AG20443 (cell line): ENCODE data around the gene NOTCH1.

ENCODE experiments used
- DNase-seq: peaks from one replicate; pipeline ENCODE4 v3.0.0; 2012; ENCODE audit warnings: low spot score, mixed read lengths

Gene NOTCH1

DNA sequence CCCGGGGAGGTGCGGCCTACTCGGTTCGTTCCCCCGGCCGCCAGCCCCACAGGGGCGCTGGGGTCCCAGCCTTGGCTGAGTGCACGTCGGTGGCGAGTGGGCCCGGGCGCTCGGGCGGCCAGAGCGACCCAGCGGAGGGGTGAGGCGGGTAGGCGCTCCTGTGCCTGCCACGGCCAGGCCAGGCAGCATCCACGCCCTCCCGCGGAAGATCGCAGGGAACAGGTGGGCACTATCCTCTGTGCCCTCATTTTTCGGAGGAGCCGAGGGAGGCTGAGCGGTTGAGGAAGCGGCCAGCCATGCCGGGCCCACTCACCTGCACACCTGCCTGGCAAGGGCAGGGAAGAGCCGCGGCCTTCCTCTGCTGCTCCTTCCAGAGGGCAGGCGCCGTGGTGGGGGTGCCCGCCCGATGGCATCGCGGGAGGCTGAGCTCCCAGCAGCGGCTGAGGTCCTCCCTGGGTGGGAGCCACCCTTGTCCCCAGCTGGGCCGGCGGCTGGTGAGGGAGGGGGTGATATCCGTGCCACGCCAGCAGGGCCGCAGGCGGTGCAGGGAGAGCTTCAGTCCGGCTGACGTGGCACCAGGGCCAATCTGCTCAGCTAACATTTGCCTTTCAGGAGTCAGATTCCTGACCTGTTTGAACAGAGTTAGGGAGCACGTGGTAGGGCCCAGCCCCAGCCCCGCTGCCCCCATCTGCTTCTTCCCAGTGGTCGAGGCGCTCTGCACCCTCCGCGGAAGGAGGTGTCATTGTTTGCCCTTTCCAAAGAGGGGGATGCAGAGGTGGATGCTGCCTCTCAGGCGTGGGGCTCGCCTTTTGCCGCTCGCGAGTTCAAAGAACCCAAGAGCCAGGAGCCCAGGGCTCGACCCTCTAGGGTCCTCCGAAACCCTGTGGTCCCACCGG, 61.4 kb downstream of the NOTCH1 start:
- no peak for DNase-seq

DNA sequence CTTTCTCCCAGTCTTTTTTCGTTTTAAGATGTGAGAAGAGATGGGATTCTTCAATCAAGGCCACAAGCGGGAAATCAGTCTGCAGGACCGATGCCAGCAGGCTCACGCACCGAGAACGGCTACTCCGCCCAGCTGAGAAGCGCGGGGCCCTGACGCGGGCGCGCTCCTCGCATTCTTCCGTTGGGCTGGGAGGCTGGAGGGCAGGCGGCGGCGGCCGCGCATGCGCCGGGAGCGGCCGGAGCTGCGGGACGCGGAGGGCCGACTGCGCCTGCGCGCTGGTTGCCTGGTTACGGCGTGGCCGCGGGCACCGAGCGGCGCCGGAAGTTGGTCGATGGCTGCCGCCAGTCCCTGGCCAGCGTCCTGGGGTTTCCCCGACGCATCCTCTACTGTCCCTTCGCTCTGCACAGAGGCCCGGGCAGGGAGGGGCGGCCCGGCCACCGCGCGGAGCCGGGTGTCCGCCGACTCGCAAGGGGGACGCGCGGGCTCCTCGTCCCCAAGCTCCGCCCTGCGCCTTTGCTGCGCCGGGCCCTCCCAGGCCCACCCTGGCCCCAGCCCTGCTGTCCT, 62.2 kb downstream of the NOTCH1 start:
- peak; percentile 99 for DNase-seq

DNA sequence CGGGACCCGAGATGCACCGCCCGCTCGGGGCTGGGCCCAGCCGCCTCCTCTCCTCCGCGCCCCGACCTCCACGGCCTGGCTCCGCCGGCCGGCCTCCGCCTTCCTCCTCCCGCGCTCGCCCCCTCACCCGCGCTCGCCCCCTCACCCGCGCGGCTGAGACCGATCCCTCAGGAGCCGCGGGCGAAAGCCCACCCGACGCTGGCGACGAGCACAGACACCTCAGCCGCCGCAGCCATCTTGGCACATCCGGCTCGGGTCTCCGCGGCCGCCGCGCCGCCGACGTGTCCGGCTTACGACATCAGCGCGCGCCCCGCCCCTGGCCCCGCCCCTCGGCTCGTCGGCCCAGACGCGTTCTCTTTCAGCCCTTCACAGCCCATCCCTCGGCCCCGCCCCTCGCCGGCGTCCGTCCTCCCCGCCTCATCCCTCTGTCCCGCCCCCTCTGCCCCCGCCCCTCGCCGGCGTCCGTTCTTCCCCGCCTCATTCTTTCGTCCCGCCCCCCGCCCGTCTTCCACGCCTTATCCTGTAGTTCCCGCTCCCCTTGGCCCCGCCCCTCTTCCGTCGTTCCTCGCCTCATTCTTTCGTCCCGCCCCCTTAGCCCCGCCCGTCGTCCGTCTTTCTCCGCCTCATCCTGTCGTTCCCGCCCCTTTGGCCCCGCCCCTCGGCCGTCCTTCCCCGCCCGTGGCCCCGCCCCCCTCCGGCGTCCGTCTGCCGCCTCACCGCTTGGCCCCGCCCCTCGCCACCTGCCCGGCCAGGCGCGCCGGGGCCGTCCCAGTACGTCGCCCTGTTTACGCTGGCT, 62.9 kb downstream of the NOTCH1 start, which contains the start of gene SEC16A:
Gene SEC16A (minus strand): TSS at position 248 of the 796 bp plus-strand sequence. CDS start 5,425 bp downstream, outside the sequence.
- DNase-seq, result peak; percentile 97

DNA sequence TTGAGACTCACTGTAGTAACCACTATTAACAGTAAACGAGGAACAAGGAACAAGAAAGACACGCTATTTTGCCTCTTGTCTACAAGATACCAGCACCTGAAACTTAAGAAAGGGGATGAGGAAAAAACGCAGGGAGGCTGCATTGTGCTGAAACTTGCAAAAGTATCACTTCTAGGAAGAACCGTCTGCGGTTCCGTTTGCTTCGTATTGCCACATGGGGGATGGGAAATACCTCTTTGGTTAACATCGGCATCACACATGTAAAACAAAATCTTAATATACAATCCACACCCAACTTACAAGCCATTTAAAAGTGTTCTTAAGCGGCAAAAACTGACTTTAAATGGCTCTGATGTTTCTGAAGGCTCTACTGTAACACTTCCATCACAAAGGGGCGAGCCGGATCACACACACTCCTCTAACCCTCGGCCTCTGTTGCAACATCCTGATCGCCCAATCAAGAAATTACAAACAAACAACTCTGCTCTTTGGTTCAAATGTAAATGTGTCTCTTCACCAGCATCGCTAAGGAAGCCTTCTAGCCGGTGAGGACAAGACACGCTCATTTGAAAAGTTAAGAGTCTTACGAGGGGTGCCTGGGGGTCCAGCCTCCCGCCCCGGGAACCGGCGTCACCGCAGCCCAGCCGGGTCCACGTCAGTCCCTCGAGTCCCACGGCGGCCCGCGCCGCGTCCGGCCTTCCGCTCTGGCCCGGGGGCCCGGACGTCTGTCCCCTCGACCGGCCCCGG, 63.6 kb downstream of the NOTCH1 start:
- DNase-seq, result peak; percentile 55

DNA sequence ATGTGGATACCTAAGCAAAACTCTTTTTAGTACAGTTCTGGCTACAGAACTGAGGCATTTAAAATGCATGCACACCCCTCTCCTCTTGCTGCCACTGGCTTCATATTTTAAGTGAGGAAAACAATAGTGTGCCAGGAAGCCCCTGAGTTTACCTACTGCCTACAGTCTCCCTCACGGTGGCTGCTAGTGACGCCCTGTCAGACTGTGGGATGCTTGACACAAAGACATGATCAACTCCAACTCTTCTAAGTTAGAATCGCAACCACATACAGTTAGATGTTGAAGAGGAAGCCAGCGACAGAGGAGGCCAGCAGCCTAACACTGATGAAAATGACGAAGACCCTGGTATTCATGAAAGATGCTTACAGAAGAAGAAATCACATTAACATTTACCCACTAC, 64.3 kb downstream of the NOTCH1 start:
- DNase-seq, result no peak

DNA sequence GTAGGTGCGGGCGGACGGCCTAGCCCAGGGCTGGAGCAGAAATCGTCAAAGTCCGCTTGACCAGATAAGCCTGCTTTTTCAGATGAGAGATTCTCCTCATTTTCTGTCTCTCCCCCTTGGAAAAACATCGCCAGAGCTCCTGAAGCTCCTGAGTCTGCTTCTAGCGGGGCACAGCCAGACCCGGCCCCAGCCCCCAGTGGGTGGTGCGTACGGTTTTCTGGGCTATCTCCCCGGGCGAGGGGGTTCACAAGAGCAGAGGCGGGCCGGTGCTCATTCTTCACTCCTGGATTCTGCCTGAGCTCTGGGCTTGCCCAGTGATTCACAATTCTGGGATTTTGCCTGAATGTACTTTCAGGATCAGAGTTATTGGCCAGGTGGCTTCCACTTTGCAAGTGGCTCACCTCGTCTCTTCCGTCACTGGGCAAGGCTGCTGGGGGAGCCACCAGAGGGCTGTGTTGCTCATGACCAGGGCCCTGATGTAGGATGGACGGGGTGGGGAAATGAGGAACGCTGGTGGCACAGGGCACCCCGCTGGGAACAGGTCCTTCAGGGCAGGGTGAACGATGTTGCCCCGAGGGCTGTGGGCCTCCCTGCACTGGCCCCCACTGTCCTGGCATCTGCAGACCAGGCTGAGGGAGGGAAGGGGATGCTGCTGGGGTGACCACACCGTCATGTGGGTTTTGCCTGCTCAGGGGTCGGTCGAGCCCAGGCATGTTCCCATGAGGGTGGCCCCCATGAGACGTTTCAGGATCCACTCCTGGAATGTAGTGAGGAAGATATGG, 69.3 kb downstream of the NOTCH1 start:
- no peak for DNase-seq

DNA sequence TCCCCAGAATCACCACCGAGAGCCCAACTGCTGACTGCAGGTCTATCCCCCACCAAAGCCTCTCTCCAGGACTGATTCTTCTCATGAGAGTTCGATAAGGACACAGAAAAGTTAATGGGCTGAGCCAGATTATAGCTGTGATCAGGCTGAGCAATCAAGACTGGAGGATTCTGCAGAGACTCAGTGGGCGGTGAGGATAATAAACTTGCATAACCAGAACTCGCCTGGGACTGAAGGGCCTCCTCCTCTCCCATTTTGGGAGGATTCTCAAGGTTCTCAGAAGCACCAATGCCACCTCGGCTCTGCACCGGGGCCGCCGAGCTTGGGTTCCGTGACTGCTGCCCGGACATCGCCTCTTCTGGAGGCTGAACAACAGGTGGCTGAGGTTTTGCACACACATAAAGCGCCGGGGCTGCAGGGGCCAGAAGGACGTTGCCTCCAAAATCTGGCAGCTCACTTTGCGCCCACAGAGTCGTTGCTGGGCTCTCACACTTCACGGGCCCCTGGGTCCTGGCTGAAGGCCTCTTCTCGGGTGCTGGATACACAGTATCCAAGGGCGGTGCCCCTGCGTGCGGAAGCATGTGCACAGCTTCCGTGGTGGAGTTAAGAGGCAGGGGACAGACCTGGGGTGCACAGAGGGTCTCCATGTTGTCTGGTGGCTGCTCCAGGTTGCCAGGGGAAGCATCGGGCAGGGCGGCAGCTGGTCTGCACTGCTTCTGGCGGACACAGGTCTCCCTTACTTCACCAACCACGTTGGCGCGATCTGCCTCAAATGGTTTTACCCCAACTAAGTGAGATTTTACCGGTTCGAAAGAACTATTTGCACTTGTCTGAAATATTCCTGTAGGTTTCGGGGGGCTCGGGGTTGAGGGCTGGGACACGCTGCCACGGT, 70.6 kb downstream of the NOTCH1 start:
- no peak for DNase-seq

DNA sequence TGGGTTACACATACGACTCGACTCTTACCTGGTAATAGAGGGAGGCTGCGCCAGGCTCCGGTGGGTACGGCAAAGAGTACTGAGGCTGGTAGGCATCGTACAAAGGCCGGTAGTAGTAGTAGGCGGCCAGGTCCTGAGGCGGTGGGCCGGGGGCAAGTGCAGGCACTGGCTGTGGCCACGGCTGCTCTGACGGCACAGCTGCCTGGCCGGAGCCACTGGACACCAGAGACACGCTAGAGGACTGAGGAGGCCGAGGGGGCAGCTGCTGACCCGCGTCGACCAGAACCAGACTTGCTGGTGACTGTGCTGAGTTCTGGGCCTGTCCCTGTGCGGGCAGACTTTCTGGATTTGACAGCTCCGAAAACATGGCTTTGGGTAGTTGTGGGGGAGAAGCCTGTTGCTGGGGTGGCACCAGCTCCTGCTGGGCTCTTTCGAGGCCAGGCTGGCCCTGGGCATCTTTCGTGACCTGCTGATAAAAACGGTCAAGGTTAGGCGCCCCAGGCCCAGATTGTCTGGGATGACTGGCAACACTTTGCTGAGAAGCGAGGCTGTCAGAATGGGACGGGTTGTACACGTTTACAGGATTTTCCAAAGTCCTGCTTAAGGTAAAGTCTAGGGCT, 71.7 kb downstream of the NOTCH1 start:
- DNase-seq, result no peak

DNA sequence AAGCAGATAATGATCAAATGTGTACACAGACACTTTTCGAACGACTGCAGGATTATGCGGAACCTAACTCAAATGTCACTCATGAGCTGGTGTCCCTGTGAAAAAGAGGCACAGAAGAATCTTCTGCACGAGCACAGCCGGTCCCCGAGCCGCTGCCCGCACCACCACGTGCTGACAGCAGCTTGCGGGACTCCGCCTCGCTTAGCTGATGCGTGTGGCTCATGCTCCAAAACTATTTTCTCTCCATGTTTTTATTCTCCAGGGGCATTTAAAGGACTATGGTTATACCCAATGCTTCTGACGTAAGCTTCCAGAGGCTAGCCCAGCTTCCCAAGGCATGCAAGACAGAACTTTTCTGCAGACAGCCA, 72.5 kb downstream of the NOTCH1 start:
- DNase-seq, result no peak

DNA sequence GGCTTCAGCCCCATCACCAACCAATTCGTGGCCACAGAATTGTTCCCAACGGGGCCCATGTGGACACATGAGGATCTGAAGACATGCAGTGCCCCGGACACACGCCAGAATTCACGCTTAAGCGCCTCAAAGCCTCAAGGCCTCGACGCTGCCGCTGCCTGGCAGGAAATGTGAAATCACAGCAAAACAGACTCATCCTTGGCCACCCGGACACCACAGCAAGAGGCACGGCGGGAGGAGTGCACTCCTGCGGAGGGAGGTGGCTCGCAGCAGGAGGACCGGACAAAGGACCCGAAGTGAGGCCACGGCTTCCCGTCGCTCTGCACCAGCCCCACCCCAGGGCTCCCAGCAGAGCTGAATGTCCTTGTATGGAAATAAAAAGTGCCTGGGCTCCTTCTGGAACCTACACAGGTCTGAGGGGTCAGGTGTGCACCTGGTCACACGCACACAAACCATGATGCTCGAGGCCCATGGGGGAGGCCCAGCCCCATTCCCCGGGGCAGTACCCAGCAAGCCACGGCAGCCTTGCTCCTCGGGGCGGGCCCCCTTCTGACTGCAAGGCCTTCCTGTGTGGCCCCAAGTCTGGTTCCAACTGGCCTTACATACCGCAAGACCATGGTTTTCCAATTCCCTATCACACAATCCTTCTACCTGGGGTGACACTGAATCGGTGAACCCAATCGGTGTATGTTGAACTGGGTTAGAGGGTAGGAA, 73.1 kb downstream of the NOTCH1 start:
- DNase-seq, result no peak

DNA sequence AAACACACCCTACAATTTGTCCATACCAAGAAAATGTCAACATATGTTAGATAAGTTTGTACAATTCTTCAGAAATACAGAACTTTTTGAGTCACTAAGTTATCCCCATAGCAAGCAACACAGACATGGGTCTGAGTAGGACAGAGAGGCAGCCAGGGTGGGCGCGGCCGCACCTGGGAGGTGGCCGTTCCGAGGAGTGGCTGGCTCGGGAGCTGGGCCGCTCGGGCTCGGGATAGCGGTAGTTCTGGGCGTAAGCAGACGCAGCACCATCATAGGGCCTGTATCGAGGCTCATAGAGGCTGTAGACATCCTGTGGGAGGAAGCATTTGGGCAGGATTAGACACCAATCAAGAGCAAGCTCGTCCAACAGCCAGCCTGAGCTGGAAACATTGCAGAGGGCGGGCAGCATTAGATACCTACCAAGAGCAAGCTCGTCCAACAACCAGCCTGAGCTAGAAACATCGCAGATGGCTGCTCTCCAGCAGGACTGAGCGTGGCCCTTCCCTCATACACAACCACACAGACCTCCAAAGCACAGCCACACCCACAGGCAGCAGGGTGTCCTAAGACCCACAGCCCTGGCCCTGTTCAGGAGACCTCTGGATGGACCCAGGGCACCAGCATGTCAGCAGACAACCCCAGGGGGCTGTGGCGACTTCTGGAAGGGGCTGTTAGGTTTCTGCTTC, 73.9 kb downstream of the NOTCH1 start:
- DNase-seq, result no peak

DNA sequence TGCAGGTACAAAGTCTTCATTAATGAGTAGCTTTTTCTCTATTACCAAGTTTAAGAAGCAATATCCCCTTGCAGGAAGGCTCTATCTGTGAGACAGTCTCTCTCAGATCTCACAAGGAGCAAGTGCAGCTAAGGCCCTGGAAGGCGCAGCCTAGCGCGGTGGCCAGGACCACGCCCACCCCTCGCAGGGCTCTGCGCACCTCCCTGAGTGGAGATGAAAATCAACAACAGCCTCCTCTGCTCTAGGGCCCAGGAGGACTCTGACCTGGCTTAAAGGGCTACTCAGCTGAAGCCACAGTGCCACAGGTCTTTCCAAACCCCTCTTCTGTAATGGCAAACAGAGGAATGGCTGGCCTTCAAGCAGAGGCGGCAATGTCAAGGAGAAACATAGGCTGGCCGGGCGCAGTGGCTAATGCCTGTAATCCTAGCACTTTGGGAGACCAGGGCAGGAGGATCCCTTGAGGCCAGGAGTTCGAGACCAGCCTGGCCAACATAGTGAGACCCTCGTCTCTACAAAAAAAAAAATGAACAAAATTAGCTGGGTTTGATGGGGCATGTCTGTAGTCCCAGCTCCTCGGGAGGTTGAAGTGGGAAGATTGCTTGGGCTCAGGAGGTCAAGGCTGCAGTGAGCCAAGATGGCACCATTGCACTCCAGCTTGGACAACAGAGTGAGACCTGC, 74.9 kb downstream of the NOTCH1 start:
- no peak for DNase-seq

DNA sequence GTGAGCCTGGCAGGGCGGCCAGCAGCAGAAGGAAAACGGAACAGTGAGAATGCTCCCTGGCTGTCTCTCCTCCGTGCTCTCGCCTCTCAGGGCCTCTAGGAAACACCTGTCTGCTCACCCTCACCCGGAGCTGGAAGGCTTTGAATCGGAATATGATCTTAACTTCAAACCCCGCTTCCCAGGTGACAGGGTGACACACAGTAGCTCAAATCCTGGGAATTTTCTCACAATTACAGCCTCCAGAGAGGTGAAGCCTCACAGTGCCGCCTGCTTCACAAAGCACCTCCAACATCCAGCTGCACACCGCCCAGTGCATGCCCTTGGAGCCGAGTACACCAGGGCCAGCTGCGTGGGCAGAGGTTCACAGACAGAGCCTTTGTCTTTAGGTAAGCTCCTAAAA, 75.5 kb downstream of the NOTCH1 start:
- DNase-seq, result no peak

DNA sequence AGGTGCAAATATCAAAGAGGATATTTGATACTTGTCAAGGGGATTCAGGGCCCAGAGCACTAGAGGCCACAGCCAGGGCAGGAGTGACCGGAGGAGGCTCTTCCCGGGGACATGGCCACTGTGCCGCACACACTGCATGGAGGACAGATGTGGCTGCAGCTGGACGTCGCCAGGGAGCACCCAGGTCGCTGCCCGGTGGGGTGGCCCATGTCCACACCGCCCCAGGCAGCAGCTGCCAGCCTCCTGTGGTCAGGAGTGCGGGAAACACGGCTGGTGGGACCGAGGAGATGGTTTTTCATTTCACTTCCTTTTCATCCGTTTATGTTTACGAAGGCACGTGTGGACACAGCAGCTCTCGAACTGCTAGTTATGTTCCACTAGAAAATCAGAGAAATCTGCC, 78.1 kb downstream of the NOTCH1 start:
- DNase-seq, result no peak

DNA sequence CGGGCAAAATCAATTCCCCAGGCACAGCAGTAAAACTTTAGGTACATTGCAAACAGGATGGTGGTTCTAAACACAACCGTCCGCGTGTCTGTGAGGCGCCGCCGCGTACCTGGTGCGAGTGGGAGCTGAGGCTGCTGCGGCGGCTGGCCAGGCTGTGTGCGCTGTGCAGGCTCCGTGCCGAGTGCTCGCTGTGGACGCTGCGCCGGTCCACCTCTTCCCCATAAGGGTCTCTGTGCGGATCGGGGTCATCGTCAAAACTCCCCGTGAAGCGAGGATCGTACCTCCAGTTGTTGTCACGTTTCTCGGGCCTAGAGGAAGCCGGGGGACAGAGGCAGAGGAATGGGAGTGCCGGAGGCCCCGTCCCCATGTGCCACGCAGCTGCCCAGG, 79.7 kb downstream of the NOTCH1 start:
- DNase-seq, result no peak

DNA sequence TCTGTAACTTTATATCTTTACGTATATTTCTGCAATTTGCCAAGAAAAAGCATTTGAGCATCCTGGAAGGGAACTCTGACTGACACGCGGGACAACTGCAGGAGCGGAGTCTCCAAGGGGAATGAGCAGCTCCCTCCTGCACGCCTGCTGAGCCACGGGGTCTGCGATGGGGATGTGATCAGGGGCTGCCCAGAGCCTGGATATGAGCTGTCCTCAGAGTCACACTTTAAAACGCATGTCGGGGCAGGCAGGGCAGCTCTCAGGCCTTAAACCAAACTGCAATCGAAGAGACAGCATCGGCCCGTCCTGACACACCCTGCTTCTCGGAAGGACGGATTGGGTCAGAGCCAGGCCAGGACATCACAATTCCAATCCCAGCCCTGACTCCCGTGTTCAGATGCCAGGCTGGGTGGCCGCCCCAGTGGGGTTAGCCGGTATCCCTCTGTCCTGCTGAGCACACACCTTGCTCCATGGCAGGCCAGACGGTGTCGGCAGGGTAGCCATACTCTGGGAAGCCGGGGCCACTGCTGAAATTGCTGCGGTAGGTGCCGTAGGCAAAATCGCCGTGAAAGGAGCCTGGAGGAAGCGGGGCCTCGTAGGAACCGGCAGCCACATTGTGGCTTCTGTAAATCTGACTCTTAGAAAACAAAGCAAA, 80.2 kb downstream of the NOTCH1 start:
- DNase-seq, result no peak

DNA sequence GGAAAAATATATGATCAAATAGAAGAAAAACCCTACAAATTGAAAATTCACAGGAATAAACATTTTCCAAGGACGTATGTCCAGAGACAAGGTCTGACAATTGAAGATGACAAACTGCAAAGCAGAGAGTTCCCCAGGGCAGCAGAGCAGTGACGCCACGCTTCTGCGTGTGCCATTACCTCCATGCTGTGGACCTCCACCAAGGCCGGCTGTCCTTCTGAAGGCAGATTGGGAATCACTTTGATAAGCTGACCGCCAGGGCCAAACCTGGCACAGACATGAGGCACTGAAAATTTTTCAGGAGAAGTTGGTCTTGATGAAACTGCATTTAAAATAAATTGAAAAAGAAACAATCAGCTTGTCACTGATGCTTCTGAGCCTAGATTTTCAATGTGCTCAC, 81.6 kb downstream of the NOTCH1 start:
- DNase-seq, result no peak
